ENCODE measurements around the gene TMEM86A. TPM values are rescaled to one million over a fixed set of nuclear protein-coding genes. Genes with fewer than 3 reads are reported as not detected.

The TMEM86A gene
- total and polyA plus RNA-seq, 2 of the 8 experiments (the other 6 are each of a cell fraction or from before 2014, with no cell fraction given), result 1.5 to 1.7 TPM

GRCh38 chr11:18704698-18705097, 6.1 kb downstream of the TMEM86A start (continued):
- TF ChIP-seq USF2 (IDR thresholded peaks at IDR 0.05; ENCODE audit: low read length), result no peak
- TF ChIP-seq, protein P1, sequence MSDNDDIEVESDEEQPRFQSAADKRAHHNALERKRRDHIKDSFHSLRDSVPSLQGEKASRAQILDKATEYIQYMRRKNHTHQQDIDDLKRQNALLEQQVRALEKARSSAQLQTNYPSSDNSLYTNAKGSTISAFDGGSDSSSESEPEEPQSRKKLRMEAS (IDR thresholded peaks at IDR 0.05), result no peak
- no peak for TF ChIP-seq JUN (IDR thresholded peaks at IDR 0.05; ENCODE audit: low read depth, low read length)
- no peak for TF ChIP-seq TBP (IDR thresholded peaks at IDR 0.05; ENCODE audit: low read depth, low read length)
